Dermis lymphatic vessel endothelial cell (primary cell): ENCODE data around the gene MPDZ. TPM values are rescaled to one million over a fixed set of nuclear protein-coding genes. Genes with fewer than 3 reads are reported as not detected.

Source experiments
- total RNA-seq: library from RNA; depleted of rRNA; stranded (reverse); fragments of >200 nt; gene quantifications from 2 replicates; pipeline ENCODE4 v1.2.1, GENCODE V29; 2014

MPDZ gene, protein sequence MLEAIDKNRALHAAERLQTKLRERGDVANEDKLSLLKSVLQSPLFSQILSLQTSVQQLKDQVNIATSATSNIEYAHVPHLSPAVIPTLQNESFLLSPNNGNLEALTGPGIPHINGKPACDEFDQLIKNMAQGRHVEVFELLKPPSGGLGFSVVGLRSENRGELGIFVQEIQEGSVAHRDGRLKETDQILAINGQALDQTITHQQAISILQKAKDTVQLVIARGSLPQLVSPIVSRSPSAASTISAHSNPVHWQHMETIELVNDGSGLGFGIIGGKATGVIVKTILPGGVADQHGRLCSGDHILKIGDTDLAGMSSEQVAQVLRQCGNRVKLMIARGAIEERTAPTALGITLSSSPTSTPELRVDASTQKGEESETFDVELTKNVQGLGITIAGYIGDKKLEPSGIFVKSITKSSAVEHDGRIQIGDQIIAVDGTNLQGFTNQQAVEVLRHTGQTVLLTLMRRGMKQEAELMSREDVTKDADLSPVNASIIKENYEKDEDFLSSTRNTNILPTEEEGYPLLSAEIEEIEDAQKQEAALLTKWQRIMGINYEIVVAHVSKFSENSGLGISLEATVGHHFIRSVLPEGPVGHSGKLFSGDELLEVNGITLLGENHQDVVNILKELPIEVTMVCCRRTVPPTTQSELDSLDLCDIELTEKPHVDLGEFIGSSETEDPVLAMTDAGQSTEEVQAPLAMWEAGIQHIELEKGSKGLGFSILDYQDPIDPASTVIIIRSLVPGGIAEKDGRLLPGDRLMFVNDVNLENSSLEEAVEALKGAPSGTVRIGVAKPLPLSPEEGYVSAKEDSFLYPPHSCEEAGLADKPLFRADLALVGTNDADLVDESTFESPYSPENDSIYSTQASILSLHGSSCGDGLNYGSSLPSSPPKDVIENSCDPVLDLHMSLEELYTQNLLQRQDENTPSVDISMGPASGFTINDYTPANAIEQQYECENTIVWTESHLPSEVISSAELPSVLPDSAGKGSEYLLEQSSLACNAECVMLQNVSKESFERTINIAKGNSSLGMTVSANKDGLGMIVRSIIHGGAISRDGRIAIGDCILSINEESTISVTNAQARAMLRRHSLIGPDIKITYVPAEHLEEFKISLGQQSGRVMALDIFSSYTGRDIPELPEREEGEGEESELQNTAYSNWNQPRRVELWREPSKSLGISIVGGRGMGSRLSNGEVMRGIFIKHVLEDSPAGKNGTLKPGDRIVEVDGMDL (N-terminal part only)
- total RNA-seq, result 126 and 131 TPM in 2 replicates

DNA sequence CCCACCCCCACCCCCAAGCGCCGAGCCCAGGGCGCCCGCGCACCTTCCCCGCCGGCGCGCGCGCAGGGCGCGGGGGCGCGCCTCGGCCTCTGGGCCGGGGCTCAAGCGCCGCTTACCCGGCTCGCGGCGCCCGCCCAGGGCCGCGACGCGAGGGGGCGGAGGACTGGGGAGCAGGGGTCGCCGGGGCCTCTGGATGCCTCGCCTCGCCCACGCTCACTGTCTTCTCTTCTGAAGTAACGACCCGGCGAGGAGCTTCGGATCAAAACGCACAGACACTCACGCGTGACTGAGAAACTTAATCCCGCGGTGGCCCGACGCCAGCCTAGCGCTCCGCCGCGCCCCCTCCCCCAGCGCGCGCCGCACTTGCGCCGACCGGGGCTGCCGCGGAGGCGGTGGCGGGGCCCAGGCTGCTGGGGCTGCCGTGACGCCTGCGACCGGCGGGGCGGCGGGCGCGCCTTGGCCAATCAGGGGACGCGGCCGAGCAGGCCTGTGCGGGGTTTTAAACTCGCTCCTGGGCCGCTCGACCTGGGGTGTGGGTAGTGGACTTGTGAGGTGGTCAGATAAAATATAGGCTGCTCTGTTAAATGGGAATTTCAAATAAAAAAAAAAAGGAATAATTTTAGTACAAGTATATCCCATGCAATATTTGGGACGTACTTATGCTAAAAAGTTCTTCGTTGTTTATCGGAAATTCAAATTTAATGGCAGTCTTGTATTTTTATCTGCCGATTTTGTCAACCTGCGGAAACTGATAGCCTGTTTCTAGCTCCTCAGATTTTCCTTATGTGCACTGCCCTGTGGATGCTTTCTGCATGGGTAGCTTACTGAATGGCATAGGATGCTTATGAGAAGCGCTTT lies at the start of gene MPDZ:
TSS of gene MPDZ (minus strand) at position 409 of the 858 bp plus-strand sequence. CDS start 29,377 bp downstream, outside the sequence.

